HFF-Myc (cell line): ENCODE results near the gene AOX1.
"Not testable (repeated sequence)": the region's sequence is repeated elsewhere in the genome, so short reads cannot be mapped to it uniquely, and the experiment has no call there.

Experiments used
- DNase-seq: peaks from one replicate; pipeline ENCODE4 v3.0.0-alpha.2; 2011; ENCODE audit warnings: low read depth; ENCODE audit errors: extremely low read depth
- H3K4me3 ChIP-seq: replicated peaks from 2 replicates; pipeline ENCODE4 v1.5.1; 2011; ENCODE audit warnings: low read depth, mild to moderate bottlenecking, control low read depth, low read length
- CTCF ChIP-seq: IDR thresholded peaks from 2 replicates; pipeline ENCODE4 v1.5.1; 2012; ENCODE audit warnings: mild to moderate bottlenecking, low read depth, low read length, control low read depth; ENCODE audit errors: missing control alignments

The AOX1 gene

GRCh38 chr2:200679127-200679526 is 93.3 kb downstream of the AOX1 start:
- DNase-seq, result no peak
- no peak for TF ChIP-seq CTCF
- no peak overlapping the region for H3K4me3 ChIP-seq

GRCh38 chr2:200679535-200679934 is 93.7 kb downstream of the AOX1 start:
- no peak for TF ChIP-seq CTCF
- H3K4me3 ChIP-seq, result no peak overlapping the region
- DNase-seq, result no peak

- TF ChIP-seq CTCF, result no peak
- DNase-seq, result no peak
- H3K4me3 ChIP-seq, result no peak overlapping the region
Observed at GRCh38 chr2:200681697-200682096, 95.9 kb downstream of the AOX1 start.

- H3K4me3 ChIP-seq, result not testable (repeated sequence)
Observed at GRCh38 chr2:200682407-200682806, 96.6 kb downstream of the AOX1 start.

GRCh38 chr2:200687922-200688920 is 102.4 kb downstream of the AOX1 start:
- TF ChIP-seq CTCF, result no peak

More at GRCh38 chr2:200682407-200682806, 96.6 kb downstream of the AOX1 start:
- DNase-seq, result not testable (repeated sequence)

GRCh38 chr2:200689115-200689514 is 103.3 kb downstream of the AOX1 start:
- TF ChIP-seq CTCF, result no peak
- H3K4me3 ChIP-seq, result no peak overlapping the region
- DNase-seq, result no peak

More at GRCh38 chr2:200687922-200688920, 102.4 kb downstream of the AOX1 start:
- H3K4me3 ChIP-seq, result no peak overlapping the region
- no peak for DNase-seq

GRCh38 chr2:200693836-200694470 is 108.1 kb downstream of the AOX1 start:
- no peak for TF ChIP-seq CTCF
- H3K4me3 ChIP-seq, result no peak overlapping the region

More at GRCh38 chr2:200693836-200694470, 108.1 kb downstream of the AOX1 start:
- DNase-seq, result no peak
